ENCODE data around the gene CTBP1.

Gene CTBP1

GRCh38 chr4:1204286-1204827, 44.6 kb downstream of the CTBP1 start:
- TF ChIP-seq, protein P1, sequence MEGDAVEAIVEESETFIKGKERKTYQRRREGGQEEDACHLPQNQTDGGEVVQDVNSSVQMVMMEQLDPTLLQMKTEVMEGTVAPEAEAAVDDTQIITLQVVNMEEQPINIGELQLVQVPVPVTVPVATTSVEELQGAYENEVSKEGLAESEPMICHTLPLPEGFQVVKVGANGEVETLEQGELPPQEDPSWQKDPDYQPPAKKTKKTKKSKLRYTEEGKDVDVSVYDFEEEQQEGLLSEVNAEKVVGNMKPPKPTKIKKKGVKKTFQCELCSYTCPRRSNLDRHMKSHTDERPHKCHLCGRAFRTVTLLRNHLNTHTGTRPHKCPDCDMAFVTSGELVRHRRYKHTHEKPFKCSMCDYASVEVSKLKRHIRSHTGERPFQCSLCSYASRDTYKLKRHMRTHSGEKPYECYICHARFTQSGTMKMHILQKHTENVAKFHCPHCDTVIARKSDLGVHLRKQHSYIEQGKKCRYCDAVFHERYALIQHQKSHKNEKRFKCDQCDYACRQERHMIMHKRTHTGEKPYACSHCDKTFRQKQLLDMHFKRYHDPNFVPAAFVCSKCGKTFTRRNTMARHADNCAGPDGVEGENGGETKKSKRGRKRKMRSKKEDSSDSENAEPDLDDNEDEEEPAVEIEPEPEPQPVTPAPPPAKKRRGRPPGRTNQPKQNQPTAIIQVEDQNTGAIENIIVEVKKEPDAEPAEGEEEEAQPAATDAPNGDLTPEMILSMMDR (IDR thresholded peaks at IDR 0.05; ENCODE audit: low read depth, low read length, missing control alignments): no peak
- DNase-seq (ENCODE audit: low read depth): no peak
- H3K4me3 ChIP-seq (ENCODE audit: low read depth, low read length): no peak overlapping the region

- H3K4me3 ChIP-seq (ENCODE audit: low read depth, low read length): no peak overlapping the region
- TF ChIP-seq, protein P1 (IDR thresholded peaks at IDR 0.05; ENCODE audit: low read depth, low read length, missing control alignments): no peak
- no peak for DNase-seq (ENCODE audit: low read depth)
Observed at GRCh38 chr4:1203026-1203616, 45.8 kb downstream of the CTBP1 start.

- TF ChIP-seq, protein P1 (IDR thresholded peaks at IDR 0.05; ENCODE audit: low read depth, low read length, missing control alignments): no peak
- no peak for DNase-seq (ENCODE audit: low read depth)
- no peak overlapping the region for H3K4me3 ChIP-seq (ENCODE audit: low read depth, low read length)
Observed at GRCh38 chr4:1202526-1203011, 46.4 kb downstream of the CTBP1 start.

DNA sequence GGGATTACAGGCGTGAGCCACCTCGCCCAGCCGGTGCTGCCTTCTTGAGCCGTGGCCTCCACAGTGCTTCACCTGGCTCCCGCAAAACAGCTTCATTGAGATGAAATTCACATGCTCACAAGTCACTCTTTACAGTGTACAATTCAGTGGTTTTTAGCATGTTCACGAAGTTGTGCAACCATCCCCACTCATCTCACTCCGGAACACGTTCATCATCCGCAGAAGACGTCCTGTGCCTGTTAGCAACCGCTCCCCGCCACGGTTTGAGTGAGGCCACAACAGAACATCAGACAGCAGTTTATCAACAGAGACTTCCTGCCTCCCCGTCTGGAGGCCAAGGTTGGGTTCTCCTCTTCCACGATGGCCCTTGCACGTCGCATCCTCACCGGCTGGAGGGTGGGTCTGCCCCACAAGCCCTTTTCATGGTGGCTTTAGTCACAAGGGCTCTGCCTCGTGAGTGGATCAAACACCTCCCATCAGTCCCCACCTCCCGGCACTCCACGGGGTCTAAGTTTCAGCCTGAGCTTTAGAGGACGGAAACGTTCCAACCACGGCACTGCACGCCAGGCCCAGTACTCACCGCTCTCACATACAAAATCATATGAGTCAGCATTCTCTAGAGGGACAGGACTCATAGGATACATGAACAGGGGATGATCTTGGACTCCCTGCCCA, 46.9 kb downstream of the CTBP1 start:
- TF ChIP-seq, protein P1 (IDR thresholded peaks at IDR 0.05; ENCODE audit: low read depth, low read length, missing control alignments): no peak
- no peak overlapping the region; the same call in 1 of the 2 replicates for H3K4me3 ChIP-seq (ENCODE audit: low read depth, low read length)
- DNase-seq (ENCODE audit: low read depth): peak; percentile 75

GRCh38 chr4:1200425-1201035, 48.4 kb downstream of the CTBP1 start:
- no peak for DNase-seq (ENCODE audit: low read depth)

GRCh38 chr4:1199556-1200331, 49.2 kb downstream of the CTBP1 start:
- peak overlapping the region; percentile 86 for H3K4me3 ChIP-seq (ENCODE audit: low read depth, low read length)
- no peak for DNase-seq (ENCODE audit: low read depth)

More at GRCh38 chr4:1200425-1201035, 48.4 kb downstream of the CTBP1 start:
- TF ChIP-seq, protein P1 (IDR thresholded peaks at IDR 0.05; ENCODE audit: low read depth, low read length, missing control alignments): no peak
- H3K4me3 ChIP-seq (ENCODE audit: low read depth, low read length): peak overlapping the region; percentile 86

More at GRCh38 chr4:1199556-1200331, 49.2 kb downstream of the CTBP1 start:
- TF ChIP-seq, protein P1 (IDR thresholded peaks at IDR 0.05; ENCODE audit: low read depth, low read length, missing control alignments): no peak
